Measurements from ENCODE around the gene NUP214.
"Not testable (repeated sequence)": the region's sequence is repeated elsewhere in the genome, so short reads cannot be mapped to it uniquely, and the experiment has no call there.

Gene NUP214

DNA sequence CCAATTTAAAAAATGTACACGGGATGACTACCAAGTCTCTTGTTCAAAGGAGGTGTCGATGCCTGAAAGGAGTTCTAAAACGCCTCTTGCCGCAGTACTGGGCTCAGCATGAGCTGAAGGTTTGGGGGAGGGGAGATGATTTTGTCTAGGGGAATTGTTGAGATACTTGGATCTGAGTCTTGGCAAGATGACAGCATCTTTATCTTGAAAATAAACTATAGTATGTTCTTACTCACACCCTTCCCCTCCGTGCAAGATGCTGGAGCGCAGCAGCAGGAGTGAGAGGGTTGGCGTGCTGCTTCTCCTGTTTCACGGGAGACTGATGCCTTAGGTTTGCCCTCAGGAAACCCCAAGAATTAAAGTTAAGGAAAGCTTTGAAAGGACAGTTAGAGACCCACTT is 103.6 kb downstream of the NUP214 start:
- no peak overlapping the region for H3K4me3 ChIP-seq (ENCODE audit: low read depth, low read length)

DNA sequence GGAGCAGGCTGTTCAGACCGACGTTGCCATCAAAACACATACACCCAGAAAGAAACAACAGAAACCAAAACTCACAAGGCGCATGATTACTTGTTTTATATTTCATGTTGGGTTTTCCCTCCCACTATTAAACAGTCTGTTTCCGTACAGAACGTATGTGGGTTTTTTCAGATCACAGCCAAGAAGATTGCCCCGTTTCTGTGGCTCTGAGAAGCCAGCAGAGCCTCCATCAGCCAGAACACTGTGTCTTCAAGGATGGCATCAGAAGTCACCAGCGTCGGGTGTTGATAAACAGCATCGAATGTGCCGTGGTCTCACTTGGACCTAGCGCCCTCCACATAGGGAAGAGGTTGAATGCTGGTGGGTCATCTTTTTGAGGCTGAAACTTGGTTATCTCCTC is 108.2 kb downstream of the NUP214 start:
- no peak overlapping the region for H3K4me3 ChIP-seq (ENCODE audit: low read depth, low read length)

DNA sequence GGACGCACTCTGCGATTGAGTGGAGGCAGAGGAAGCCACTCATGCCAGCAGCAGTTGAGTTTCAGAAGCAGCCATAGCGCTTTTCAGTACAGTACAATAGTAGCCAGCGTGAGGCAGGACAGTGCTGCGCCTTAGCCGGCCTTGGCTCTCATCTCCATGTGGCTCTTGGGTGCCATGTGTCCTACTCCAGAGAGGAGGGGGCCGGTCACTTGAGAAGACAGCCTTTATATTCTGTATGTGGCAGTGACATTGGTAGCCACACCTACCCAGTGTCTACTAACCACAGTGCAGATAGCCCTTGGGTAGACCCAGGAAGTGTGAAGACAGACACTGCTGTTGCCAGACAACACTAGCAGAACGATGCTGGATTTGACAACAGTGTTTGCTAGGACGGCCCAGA is 108.6 kb downstream of the NUP214 start:
- no peak overlapping the region for H3K4me3 ChIP-seq (ENCODE audit: low read depth, low read length)

DNA sequence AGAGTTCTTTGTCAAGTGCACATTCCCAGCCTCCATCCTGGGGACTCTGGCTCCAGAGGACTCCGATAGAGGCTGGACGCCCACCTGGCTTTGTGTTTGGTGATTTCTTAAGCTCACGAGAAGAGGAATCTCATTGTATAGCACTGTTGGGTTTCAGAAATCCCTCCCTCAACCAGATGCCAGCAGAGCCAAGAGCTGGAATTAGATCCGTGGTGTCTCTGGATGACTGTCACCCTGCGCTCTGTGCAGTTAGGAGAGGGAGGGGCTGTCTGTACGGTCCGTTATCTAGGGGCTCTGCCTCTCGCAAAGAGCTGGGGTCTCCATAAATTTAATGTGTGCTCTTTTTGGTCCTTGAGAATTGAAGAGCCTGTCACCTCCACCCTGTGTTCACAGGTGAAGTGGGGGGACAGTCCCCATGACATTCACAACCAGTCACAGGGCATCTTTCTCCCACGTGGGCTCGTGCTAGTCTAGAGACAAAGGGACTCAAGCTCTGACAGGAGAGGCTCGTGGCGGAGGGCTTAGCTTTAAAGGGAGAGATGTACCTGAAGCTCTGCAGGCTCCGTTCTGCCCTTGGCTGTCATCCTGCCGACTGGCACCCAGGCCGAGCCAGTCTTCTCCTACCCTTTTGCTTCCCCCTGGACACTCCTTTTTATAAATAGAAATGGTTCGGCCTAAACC is 109.6 kb downstream of the NUP214 start:
- H3K4me3 ChIP-seq (ENCODE audit: low read depth, low read length), result no peak overlapping the region

DNA sequence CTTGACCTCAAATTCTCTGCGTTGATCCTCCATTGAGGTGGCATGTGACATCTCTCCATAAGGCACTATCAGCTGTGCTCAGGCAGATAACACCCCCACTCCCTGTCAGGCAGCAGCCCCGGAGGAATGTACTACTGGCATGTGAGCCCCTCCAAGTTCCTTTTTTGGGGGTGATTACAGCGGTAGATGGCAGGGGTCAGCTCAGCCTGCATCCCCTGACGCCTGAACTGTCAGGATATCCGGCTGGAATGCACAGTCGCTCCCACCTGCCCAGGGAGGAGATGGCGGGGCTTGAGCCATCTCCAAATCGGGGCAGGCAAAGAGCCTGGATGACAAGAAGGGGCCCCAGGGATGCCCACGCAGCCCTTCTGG is 110.1 kb downstream of the NUP214 start:
- H3K4me3 ChIP-seq (ENCODE audit: low read depth, low read length), result no peak overlapping the region

DNA sequence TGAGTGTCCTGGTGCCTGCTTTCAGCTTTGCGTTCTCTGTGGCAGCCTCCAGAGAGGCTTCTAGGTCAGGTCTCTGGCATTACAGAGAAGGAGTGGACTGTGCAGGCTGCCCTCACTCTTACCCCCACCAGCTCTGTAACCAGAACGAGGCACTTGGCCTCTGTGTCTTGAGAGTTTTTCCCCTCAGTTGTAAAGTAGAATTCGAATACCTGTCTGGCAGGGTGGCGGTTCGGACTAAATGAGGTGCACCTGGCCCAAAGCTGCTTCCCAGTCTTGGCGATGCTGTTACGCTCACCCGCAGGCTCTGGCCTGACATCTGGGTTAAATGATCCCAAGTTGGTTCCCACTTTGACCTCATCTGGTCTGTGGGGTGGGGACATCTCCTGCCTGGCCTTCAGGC is 110.8 kb downstream of the NUP214 start:
- H3K4me3 ChIP-seq (ENCODE audit: low read depth, low read length), result no peak overlapping the region

DNA sequence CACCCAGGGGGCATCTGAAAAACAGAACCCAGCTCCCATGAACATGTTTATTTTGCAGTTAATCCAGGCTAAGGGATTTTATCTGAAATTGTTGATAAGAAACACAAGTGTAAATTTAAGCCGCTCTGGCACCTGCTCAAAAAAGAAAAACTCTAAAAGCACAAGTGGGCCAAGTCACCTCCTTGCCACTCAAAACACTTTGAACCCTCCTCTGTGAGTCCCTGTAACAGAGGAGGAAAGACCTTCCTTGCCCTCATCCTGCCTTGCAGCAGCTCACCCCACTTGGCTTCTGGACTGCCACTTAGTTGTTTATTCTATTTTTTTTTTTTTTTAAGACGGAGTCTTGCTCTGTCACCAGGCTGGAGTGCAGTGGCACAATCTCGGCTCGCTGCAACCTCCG is 111.4 kb downstream of the NUP214 start:
- H3K4me3 ChIP-seq (ENCODE audit: low read depth, low read length), result no peak overlapping the region

DNA sequence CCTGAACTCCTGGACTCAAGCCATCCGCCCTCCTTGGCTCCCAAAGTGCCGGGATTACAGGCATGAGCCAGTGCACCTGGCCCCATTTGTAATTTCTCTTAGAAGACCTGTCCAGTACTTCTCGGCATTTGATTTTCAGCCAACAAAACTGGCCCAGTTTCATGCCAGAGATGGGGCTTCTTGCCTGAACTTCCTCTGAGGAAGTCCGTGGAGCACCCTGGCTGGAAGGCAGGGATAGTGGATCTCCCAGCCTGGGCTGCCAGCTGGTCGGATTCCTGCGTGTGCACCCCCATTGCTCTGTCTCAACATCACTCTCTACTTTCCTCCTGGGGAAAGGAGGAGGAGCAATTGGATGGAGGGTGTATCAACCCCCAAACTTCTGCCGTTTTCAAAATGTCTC is 111.9 kb downstream of the NUP214 start:
- H3K4me3 ChIP-seq (ENCODE audit: low read depth, low read length), result no peak overlapping the region

DNA sequence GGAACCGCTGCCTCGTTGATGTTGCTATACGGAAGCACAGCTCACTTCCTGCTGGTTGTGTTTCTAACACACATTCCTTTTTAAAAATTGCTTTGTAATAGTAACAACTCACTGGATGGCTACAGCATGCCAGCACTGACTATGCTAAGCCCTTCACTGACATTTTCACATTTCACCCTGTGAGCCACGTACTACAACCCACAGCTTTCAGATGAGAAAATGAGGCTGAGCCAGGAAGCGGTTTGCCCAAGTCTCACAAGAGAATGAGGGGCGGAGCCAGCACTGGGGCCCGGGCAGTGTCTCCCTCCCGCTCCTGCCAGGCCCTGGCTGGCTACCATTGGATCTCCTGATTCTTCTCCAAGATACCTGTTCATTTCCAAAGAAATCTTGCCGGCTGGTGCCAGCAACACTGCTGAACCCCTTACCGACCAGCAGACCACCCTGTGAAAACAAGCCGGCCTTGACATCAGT is 112.6 kb downstream of the NUP214 start:
- H3K4me3 ChIP-seq (ENCODE audit: low read depth, low read length), result no peak overlapping the region

DNA sequence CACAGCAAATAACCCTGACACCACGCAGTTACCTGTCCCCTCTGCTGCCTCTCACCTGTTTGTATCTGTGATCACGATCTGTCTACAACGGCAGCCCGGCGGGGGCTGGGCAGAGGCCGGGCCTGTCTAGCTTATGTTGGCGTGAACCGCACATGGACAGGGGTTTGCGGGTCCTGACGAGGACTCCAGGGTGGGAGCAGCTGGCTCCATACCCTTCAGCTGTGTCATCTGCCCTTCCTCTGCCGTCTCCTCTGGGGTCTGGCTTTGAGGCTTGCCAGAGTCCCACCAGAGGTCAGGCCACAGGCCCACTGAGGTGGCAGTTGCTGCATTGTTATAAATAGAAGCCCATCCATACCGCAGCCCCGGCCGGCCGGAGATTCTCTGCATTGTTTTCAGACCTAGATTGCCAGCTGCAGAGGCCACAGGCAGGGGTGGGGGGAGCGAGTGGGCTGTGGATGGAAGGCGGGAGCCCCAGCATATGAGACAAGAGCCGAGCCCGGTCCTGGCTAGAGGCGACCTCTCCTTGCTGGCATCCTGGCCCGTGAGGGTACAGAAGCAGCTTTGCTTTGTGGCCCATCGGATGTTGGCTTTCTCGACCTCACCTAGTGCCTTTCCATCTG is 113.1 kb downstream of the NUP214 start:
- H3K4me3 ChIP-seq (ENCODE audit: low read depth, low read length), result no peak overlapping the region

DNA sequence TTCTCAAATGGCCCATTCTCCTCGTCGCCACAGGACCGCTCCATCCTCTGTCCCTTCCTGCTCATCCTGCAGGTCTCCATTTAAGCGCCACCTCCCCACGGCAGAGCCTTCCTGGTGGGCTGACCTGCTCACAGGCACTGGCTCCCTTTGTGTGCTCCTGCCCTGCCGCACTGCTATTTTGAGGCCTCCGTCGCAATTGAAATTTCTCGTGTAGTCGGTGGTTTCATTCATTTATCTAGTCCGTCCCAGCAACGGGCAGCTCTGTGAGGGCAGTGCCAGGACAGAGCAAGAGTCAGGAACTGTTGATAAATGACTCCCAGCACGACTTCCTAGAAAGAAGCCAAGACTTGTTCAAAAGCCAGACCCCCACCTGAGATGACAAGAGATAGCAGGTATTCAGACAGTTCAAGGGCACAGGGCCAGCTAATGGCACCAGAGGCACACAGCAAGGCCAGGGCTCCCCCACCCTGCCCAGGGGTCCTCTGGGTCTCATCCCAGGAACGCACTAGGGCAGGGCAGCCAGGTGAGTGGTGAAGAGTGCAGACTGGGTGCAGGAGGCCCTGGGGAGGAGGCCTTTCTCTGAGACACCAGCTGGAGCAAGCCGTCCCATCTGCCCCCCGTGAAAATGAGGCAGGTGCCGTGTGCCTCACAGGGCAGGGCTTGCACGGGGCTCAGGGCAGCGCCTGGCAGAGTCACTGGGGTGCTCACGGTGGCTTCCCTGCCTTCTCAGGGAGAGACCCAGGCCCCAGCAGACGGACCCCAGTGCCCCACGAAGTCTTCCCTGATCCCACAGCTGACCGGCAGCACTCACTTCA is 114.0 kb downstream of the NUP214 start:
- no peak overlapping the region for H3K4me3 ChIP-seq (ENCODE audit: low read depth, low read length)

DNA sequence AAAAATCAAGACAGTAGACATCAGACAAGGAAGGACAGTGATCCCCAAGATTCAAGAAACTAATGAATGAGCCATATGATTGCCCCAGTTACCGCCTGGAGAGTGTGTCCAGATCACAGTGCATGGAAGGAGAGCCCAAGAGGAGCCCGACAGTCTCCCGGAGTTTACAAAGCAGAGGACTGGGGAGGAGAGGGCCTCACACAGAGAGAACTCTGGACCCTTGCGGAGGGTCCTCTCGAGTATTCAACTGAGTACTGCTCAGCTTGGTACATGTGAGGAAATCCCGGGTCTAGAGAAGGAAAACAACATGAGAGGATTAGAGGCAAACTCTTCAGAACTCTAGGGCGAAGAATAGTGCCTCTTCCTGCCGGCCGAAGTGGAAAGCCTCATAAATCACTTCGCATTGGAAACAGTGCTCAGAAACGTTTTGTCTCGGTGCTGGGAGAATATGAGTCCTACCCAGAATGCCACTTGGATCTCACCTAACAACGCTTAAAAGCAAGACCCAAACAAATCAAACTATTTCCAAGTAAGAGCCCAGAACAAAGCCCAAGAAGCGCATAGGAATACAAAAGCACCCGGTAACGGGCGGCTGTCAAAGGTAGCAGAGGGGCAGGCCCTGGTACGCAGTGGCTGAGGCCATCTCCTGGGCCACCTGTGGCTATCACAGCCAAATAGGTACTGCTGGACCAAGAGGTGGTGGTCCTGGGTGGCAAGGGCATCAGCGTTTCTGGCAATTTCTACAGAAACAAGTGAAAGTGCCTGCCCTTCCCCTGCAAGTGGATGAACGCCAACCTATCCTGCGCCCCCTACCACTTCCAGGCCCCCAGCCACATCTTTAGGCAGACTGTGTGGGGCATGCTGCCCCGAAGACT is 114.9 kb downstream of the NUP214 start:
- no peak overlapping the region for H3K4me3 ChIP-seq (ENCODE audit: low read depth, low read length)

DNA sequence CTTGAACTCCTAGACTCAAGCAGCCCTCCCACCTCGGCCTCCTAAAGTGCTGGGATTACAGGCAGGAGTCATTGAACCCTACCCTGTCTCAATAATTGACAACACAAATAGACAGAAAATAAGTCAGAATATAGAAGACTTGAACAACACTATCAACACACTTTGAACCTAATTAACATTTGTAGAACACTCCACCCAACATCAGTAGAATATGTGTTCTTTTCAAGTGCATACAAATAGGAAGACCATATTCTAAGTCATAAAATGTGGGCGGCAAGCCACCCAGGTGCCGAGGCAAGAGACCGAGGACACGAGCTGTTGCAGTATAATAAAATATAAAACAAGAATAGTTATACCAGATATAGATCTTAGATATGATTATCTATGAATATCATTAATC is 118.9 kb downstream of the NUP214 start:
- H3K4me3 ChIP-seq (ENCODE audit: low read depth, low read length), result not testable (repeated sequence)

DNA sequence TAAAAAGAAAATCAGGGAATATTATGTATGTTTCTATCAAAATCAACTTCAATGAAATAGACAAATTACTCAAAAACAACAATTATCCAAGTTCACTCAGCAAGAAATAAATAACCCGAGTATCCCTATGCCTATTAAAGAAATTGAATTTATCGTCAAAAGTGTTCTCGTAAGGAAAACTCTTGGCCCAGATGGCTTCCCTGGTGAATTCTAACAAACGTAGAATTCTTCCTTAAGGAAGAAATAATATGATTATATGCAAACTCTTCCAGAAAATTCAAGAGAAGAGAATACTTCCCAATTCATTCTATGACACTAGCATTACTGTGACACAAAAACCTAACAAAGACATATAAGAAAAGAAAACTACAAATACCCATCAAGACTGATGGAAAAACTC is 121.2 kb downstream of the NUP214 start:
- H3K4me3 ChIP-seq (ENCODE audit: low read depth, low read length), result no peak overlapping the region

DNA sequence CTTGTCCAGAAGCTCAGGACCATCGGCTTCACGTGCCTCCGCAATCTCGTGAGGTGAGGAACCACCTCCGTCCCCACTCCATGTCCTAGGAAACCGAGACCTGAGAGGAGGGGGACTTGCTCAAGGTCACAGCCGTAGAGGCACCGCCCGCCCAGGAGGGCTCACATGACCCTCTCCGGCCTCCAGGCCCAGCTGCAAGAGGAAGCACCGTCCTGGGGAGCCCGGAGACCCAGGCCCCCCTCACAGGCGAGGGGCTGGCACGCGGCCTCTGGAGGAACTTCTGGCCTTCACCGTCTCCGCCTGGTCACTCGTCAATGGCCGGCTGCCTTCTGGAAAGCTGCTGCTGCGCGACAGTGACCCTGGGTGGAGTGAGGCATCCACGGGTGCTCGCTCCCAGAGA is 126.7 kb downstream of the NUP214 start:
- H3K4me3 ChIP-seq (ENCODE audit: low read depth, low read length), result no peak overlapping the region

DNA sequence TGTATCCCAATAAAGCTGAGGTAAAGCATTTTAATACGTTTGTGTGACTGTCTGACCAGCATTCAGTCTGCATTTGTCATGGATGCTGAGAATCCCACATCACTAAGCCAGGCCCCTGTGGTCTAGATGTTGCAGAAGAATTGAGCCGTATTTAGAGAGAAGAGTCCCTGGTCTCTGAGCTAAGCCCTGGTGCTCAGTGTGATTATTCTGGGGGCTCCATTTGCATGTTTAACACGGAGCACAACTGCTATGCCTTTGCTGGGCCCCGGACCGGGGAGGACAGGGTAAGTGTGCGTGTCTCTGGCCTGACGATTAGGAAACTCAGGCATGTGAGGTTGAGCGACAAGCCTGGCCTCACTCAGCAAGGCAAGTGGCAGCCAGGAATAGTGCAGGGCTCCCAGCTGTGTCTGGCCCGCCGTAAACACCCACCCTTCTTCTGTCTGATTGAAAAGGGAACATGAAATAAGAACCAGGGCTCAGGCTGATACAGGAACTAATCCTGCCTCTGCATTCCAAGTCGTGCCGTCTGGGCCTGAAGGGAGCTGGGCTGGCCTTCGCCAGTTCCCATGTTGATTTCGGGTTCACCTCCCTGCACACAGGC is 128.6 kb downstream of the NUP214 start:
- no peak overlapping the region for H3K4me3 ChIP-seq (ENCODE audit: low read depth, low read length)

DNA sequence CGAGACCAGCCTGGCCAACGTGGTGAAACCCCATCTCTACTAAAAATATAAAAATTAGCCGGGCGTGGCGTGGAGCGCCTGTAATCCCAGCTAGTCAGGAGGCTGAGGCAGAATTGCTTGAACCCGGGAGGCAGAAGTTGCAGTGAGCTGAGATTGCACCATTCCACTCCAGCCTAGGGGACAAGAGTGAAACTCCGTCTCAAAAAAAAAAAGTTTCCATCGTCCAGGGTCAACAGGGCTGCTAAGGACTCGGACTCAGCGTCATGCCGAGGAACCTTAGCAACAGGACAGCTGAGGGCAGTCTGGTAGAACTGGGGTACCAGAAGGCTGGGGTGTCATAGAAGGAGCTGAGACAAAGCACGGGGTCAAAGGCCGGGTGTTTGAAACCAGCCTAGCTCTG is 129.2 kb downstream of the NUP214 start:
- H3K4me3 ChIP-seq (ENCODE audit: low read depth, low read length), result no peak overlapping the region

DNA sequence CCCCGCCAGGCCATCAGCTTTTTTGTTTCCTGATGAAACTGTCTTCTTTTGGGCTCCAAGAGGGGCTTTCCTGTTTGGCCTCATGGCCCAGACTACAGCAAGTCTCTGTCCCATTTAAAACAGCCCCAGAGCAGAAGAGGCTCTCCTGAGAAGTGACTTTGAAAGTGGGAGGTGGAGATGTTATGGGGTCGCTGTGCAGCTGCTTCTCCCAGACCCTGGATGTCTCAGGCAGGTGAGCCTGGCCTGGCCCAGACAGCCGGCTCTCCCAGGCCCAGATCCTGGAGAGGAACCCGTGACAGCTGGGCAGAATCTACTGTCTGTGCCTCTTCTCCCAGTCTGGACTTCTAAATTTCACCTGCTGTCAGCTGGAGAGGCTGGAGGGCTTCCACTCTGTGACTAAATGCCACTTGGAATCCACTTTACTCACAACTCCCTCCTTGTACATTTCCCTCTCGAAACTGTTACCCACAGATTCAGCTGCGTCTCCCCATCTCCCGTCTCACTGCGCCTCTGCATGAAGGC is 130.4 kb downstream of the NUP214 start:
- H3K4me3 ChIP-seq (ENCODE audit: low read depth, low read length), result no peak overlapping the region

DNA sequence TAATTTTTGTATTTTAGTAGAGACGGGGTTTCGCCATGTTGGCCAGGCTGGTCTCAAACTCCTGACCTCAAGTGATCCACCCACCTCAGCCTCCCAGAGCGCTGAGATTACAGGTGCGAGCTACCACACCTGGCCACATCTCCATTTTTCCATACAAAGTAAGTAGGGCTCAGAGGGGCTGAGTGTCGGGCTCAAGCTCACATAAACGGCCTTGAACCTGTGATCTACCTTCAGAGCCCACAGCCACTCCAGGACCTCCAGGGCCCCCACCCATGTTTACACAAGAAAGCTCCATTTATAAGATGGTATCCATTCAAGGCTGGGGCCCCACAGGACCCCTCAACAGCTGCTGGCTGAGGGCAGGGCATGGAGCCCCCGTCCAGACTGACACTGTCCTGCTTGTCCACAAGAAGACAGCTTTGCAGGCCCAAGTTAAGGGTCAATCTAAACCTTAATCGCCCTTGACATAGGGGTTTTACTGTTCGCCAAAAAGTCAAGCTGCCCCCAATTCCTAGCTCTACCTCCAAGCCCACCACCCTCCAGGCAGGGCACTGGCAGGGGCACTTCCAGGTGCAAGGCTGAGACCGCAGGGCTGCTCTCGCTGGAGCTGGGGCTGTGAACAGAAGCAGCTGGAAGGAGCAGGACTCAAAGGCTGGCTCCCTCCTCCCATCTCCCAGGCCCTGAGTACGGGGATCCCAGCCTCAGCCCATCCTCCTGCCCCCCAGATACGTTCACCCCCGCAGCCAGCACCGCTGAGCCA is 132.1 kb downstream of the NUP214 start:
- no peak overlapping the region for H3K4me3 ChIP-seq (ENCODE audit: low read depth, low read length)

DNA sequence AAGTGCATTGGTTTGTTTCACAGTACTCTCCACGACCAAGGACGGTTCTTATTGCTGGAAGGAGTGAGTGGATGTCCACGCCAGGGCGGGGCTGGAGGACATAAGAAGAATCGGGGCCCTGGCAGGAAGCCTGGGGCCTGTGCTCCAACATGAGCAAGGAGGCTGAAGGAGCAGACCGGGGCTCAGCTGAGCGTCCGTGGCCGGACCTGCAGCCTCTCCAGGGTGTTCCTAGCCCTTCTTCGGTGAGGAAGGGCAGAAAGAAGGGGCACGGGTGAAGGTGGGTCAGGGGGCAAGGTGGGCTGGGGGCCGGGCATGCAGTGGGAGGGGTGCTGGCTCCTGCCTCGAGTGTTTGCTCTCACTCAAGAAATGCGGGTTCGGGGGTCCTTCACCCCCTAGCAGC is 132.8 kb downstream of the NUP214 start:
- no peak overlapping the region for H3K4me3 ChIP-seq (ENCODE audit: low read depth, low read length)
